Activated CD8-positive, alpha-beta memory T cell treated with anti-CD3 and anti-CD28 coated beads for 1 hour (primary cell): Measurements from ENCODE around the gene DAPK2.

Experiments
- DNase-seq, 2 donors: peaks; one replicate each; pipeline ENCODE4 v3.0.0-alpha.2; 2020; ENCODE audit warnings: low read depth in 1 of 2; ENCODE audit errors: extremely low read depth in 1 of 2

DAPK2 gene

GRCh38 chr15:63879211-63879610, 167.1 kb downstream of the DAPK2 start:
- DNase-seq = no peak

GRCh38 chr15:63877713-63878271, 168.5 kb downstream of the DAPK2 start:
- DNase-seq = no peak

- DNase-seq = no peak
Observed at GRCh38 chr15:63876085-63876662, 170.1 kb downstream of the DAPK2 start.

- no peak for DNase-seq
Observed at GRCh38 chr15:63874616-63875015, 171.7 kb downstream of the DAPK2 start.

GRCh38 chr15:63872759-63873510, 173.3 kb downstream of the DAPK2 start:
- no peak for DNase-seq

- no peak for DNase-seq
Observed at GRCh38 chr15:63870487-63871209, 175.6 kb downstream of the DAPK2 start.

GRCh38 chr15:63870043-63870394, 176.3 kb downstream of the DAPK2 start:
- no peak for DNase-seq

GRCh38 chr15:63869371-63870042, 176.8 kb downstream of the DAPK2 start:
- DNase-seq = no peak

- DNase-seq = no peak
Observed at GRCh38 chr15:63864186-63864585, 182.1 kb downstream of the DAPK2 start.

- no peak for DNase-seq
Observed at GRCh38 chr15:63861946-63862517, 184.3 kb downstream of the DAPK2 start.

- DNase-seq = no peak
Observed at GRCh38 chr15:63860555-63860954, 185.7 kb downstream of the DAPK2 start.

- DNase-seq = peak; percentile 4 to 11
Observed at GRCh38 chr15:63860155-63860554, 186.1 kb downstream of the DAPK2 start.

GRCh38 chr15:63858881-63859280, 187.4 kb downstream of the DAPK2 start:
- DNase-seq = no peak

GRCh38 chr15:63858448-63858847, 187.8 kb downstream of the DAPK2 start:
- DNase-seq = no peak

- no peak for DNase-seq
Observed at GRCh38 chr15:63857461-63857856, 188.8 kb downstream of the DAPK2 start.
